Neutrophil (primary cell): ENCODE results near the gene PRR7.

Source experiments
- H3K27ac ChIP-seq: fragments of 200-600 bp; sonication (generic); 2 replicates; pipeline ENCODE4 v1.5.1; 2016; ENCODE audit warnings: mild to moderate bottlenecking, moderate library complexity
- H3K27me3 ChIP-seq: fragments of 200-600 bp; sonication (generic); 2 replicates; pipeline ENCODE4 v1.6.0; 2016; ENCODE audit warnings: mild to moderate bottlenecking
- H3K36me3 ChIP-seq: fragments of 200-600 bp; sonication (generic); 2 replicates; pipeline ENCODE4 v1.5.1; 2017
- H3K4me1 ChIP-seq, 2 experiments: fragments of 200-600 bp in 1 of 2; sonication (generic) in 1 of 2; 1 replicate in 1 of 2; 2 replicates in 1 of 2; pipeline versions ENCODE4 v1.5.1 to v1.6.1; 2013 to 2016; ENCODE audit warnings: low read depth in 1 of 2, low read length in 1 of 2, mild to moderate bottlenecking in 1 of 2, moderate library complexity in 1 of 2; ENCODE audit not compliant: control insufficient read depth in 1 of 2, insufficient read depth in 1 of 2
- H3K4me3 ChIP-seq, 2 experiments: fragments of 200-600 bp in 1 of 2; sonication (generic) in 1 of 2; 1 replicate in 1 of 2; 2 replicates in 1 of 2; pipeline ENCODE4 v1.5.1; 2013 to 2016; ENCODE audit warnings: low read depth in 1 of 2, low read length in 1 of 2, mild to moderate bottlenecking in 1 of 2, moderate library complexity in 1 of 2
- H3K9me3 ChIP-seq: fragments of 200-600 bp; sonication (generic); 2 replicates; pipeline ENCODE4 v1.5.1; 2016
- CTCF ChIP-seq: fragments of 200-600 bp; sonication (generic); IDR thresholded peaks from 2 replicates; pipeline ENCODE4 v1.5.1; 2016; ENCODE audit warnings: antibody characterized with exemption

Gene PRR7

GRCh38 chr5:177421062-177421798 is 25.4 kb upstream of the PRR7 start:
- H3K4me1 ChIP-seq: peaks cover 64 to 71% of the 10 kb centered on the region in 2 experiments
- peak overlapping the region; percentile 38 for H3K27ac ChIP-seq
- no peaks in the 10 kb centered on the region for H3K36me3 ChIP-seq
- H3K27me3 ChIP-seq: no peaks in the 10 kb centered on the region
- TF ChIP-seq CTCF: no peak
- H3K9me3 ChIP-seq: no peaks in the 10 kb centered on the region
- no peak overlapping the region for H3K4me3 ChIP-seq

GRCh38 chr5:177423671-177424070 is 22.9 kb upstream of the PRR7 start:
- Histone ChIP-seq H3K36me3 (peaks cover 5% of the 10 kb centered on the region), H3K4me1 (peaks cover 53 to 65% of the 10 kb centered on the region in 2 experiments), H3K9me3 (no peaks in the 10 kb centered on the region), H3K27ac (no peak overlapping the region), H3K27me3 (no peaks in the 10 kb centered on the region), H3K4me3 (no peak overlapping the region)
- TF ChIP-seq CTCF: no peak

GRCh38 chr5:177425196-177425800 is 21.3 kb upstream of the PRR7 start:
- H3K4me1 ChIP-seq: peaks cover 52 to 63% of the 10 kb centered on the region in 2 experiments
- H3K27ac ChIP-seq: peak overlapping the region; percentile 98
- H3K4me3 ChIP-seq: peak overlapping the region; percentile 74 to 80

GRCh38 chr5:177425801-177426565 is 20.6 kb upstream of the PRR7 start:
- Histone ChIP-seq H3K27me3 (no peaks in the 10 kb centered on the region), H3K4me3 (peak overlapping the region; percentile 74 to 80), H3K27ac (peak overlapping the region; percentile 98), H3K4me1 (peaks cover 54 to 63% of the 10 kb centered on the region in 2 experiments), H3K9me3 (no peaks in the 10 kb centered on the region), H3K36me3 (peaks cover 14% of the 10 kb centered on the region)
- peak; percentile 24 for TF ChIP-seq CTCF

More at GRCh38 chr5:177425196-177425800, 21.3 kb upstream of the PRR7 start:
- H3K36me3 ChIP-seq: peaks cover 7% of the 10 kb centered on the region
- no peak for TF ChIP-seq CTCF
- H3K27me3 ChIP-seq: no peaks in the 10 kb centered on the region
- H3K9me3 ChIP-seq: no peaks in the 10 kb centered on the region

GRCh38 chr5:177426566-177427210 is 19.9 kb upstream of the PRR7 start, which contains the start of gene GRK6:
Gene GRK6 (plus strand): TSS chr5:177426676. CDS start chr5:177426846, 170 bp downstream.
- Histone ChIP-seq H3K4me1 (peaks cover 59 to 66% of the 10 kb centered on the region in 2 experiments), H3K27me3 (no peaks in the 10 kb centered on the region), H3K9me3 (no peaks in the 10 kb centered on the region), H3K4me3 (peak within 1 kb of the TSS; percentile 88 to 97), H3K36me3 (peaks cover 18% of the 10 kb centered on the region), H3K27ac (peak within 1 kb of the TSS; percentile 98)
- TF ChIP-seq CTCF: peak; percentile 8
